Uterus (tissue), 2 donors: ENCODE data around the gene KIF26A.

Experiments
- CTCF ChIP-seq, 4 experiments: fragments of 200-600 bp in 2 of 4; fragments of 450-650 bp in 2 of 4; sonication (generic) in 2 of 4; IDR thresholded peaks; one replicate each; pipeline ENCODE4 v1.5.1; 2016 to 2019; ENCODE audit warnings: antibody characterized with exemption in 4 of 4, mild to moderate bottlenecking in 2 of 4, moderate library complexity in 1 of 4
- POLR2A ChIP-seq, 2 donors: fragments of 450-650 bp; IDR thresholded peaks; one replicate each; pipeline ENCODE4 v1.6.1; 2016; ENCODE audit warnings: antibody characterized with exemption in 2 of 2, mild to moderate bottlenecking in 1 of 2, moderate library complexity in 1 of 2

- TF ChIP-seq POLR2A (IDR thresholded peaks at IDR 0.05) (no peak), CTCF (IDR thresholded peaks at IDR 0.05) (no peak)
Observed at GRCh38 chr14:104166698-104167097, 28.3 kb downstream of the KIF26A start.
